GM18502 (cell line): ENCODE measurements around the gene CHURC1.

Source experiments
- ATAC-seq: cut with Tn5 transposase; IDR thresholded peaks from one replicate; pipeline ENCODE4 v1.9.1; 2021; ENCODE audit warnings: mild to moderate bottlenecking; ENCODE audit not compliant: unreplicated experiment, poor library complexity

CHURC1 gene

GRCh38 chr14:64937171-64937820 is 23.0 kb downstream of the CHURC1 start:
- ATAC-seq = no peak

- ATAC-seq = no peak
Measured at GRCh38 chr14:64937821-64938193, 23.6 kb downstream of the CHURC1 start.

- ATAC-seq = no peak
Measured at GRCh38 chr14:64938972-64939816, 24.9 kb downstream of the CHURC1 start.

GRCh38 chr14:64939817-64940190 is 25.5 kb downstream of the CHURC1 start:
- ATAC-seq = no peak

- ATAC-seq = no peak
Measured at GRCh38 chr14:64940336-64940910, 26.2 kb downstream of the CHURC1 start.

- no peak for ATAC-seq
Measured at GRCh38 chr14:64942531-64943111, 28.4 kb downstream of the CHURC1 start, which contains the start of gene GPX2. Gene GPX2, minus strand, starts transcription at chr14:64942745. Its CDS starts 19 bp downstream, at chr14:64942726.

- no peak for ATAC-seq
Measured at GRCh38 chr14:64943556-64943955, 29.3 kb downstream of the CHURC1 start.

GRCh38 chr14:64944041-64944440 is 29.8 kb downstream of the CHURC1 start:
- no peak for ATAC-seq

- ATAC-seq = no peak
Measured at GRCh38 chr14:64944861-64945260, 30.6 kb downstream of the CHURC1 start.

- ATAC-seq = no peak
Measured at GRCh38 chr14:64945431-64946178, 31.4 kb downstream of the CHURC1 start.

- ATAC-seq = no peak
Measured at GRCh38 chr14:64946310-64947045, 32.2 kb downstream of the CHURC1 start.

- ATAC-seq = no peak
Measured at GRCh38 chr14:64947710-64948611, 33.7 kb downstream of the CHURC1 start.

- no peak for ATAC-seq
Measured at GRCh38 chr14:64948612-64949210, 34.5 kb downstream of the CHURC1 start.

GRCh38 chr14:64950889-64951288 is 36.6 kb downstream of the CHURC1 start:
- ATAC-seq = no peak

GRCh38 chr14:64951291-64951690 is 37.0 kb downstream of the CHURC1 start:
- ATAC-seq = no peak

GRCh38 chr14:64951724-64952123 is 37.5 kb downstream of the CHURC1 start:
- ATAC-seq = no peak

GRCh38 chr14:64952598-64953309 is 38.5 kb downstream of the CHURC1 start:
- ATAC-seq = peak; percentile 50

- ATAC-seq = no peak
Measured at GRCh38 chr14:64953310-64953654, 39.0 kb downstream of the CHURC1 start.
